Endothelial cell of umbilical vein (primary cell): ENCODE data around the gene MLC1. TPM values are rescaled to one million over a fixed set of nuclear protein-coding genes. Genes with fewer than 3 reads are reported as not detected.

Experiments
- BruUV-seq: library from RNA; stranded (reverse); fragments of 400-500 nt; replicated peaks from 2 replicates; lab custom pipeline; 2021; lab: Mats Ljungman, UMichigan
- CTCF ChIA-PET: fragments of 300-600, 350-600 bp; sonication (Branson Sonifier 250); formaldehyde crosslinking; loops from one replicate; lab custom pipeline; 2021; ENCODE audit warnings: antibody characterized with exemption, inconsistent platforms; lab: Charles Lee
- POLR2A ChIA-PET: fragments of 300-600, 350-600 bp; sonication (Branson Sonifier 250); formaldehyde crosslinking; loops from one replicate; lab custom pipeline; 2021; ENCODE audit warnings: antibody characterized with exemption, inconsistent platforms; lab: Charles Lee
- DNase-seq: peaks from one replicate; pipeline ENCODE4 v3.0.0-alpha.2; 2011; ENCODE audit warnings: low read depth, low spot score
- FAIRE-seq: peaks from 2 replicates; lab custom pipeline; 2011; peaks lifted over from hg19 to GRCh38; lab: Jason Lieb, UNC
- H2AFZ ChIP-seq: 2 replicates; pipeline ENCODE4 v1.6.0; 2012; ENCODE audit warnings: low read depth, low read length, control low read depth, inconsistent platforms
- H3K27ac ChIP-seq: 2 replicates; pipeline ENCODE4 v1.5.1; 2011; ENCODE audit warnings: low read depth, mild to moderate bottlenecking, control low read depth, low read length, moderate library complexity; ENCODE audit not compliant: insufficient read depth
- H3K27me3 ChIP-seq, 2 experiments: 2 replicates each; pipeline versions ENCODE4 v1.6.0 to v1.6.1; 2011; ENCODE audit warnings: low read length in 2 of 2, mixed read lengths in 1 of 2; ENCODE audit not compliant: control insufficient read depth in 2 of 2, insufficient read depth in 2 of 2
- H3K36me3 ChIP-seq, 2 experiments: 2 replicates in 1 of 2; 3 replicates in 1 of 2; pipeline ENCODE4 v1.5.1; 2011; ENCODE audit warnings: low read length in 2 of 2, mild to moderate bottlenecking in 1 of 2, moderate library complexity in 1 of 2; ENCODE audit not compliant: control insufficient read depth in 2 of 2, insufficient read depth in 2 of 2; ENCODE audit errors: extremely low read depth in 1 of 2
- H3K4me1 ChIP-seq: 3 replicates; pipeline ENCODE4 v1.5.1; 2011; ENCODE audit warnings: mild to moderate bottlenecking, low read length; ENCODE audit not compliant: control insufficient read depth, insufficient read depth; ENCODE audit errors: extremely low read depth
- H3K4me2 ChIP-seq: 2 replicates; pipeline ENCODE4 v1.6.1; 2011; ENCODE audit warnings: low read length, control low read depth, mixed read lengths; ENCODE audit not compliant: insufficient read depth
- H3K4me3 ChIP-seq, 3 experiments: fragments of 200-600 bp in 1 of 3; sonication (generic), shearing (Covaris generic) in 1 of 3; replicated peaks in 1 of 3; 2 replicates each; pipeline ENCODE4 v1.5.1; 2011 to 2016; ENCODE audit warnings: control low read depth in 3 of 3, low read length in 3 of 3, mild to moderate bottlenecking in 2 of 3, inconsistent platforms in 1 of 3, low read depth in 1 of 3, moderate library complexity in 1 of 3; ENCODE audit not compliant: insufficient read depth in 1 of 3
- H3K79me2 ChIP-seq: 2 replicates; pipeline ENCODE4 v1.6.0; 2012; ENCODE audit warnings: low read length, inconsistent platforms; ENCODE audit not compliant: control insufficient read depth, insufficient read depth
- H3K9ac ChIP-seq: replicated peaks from 2 replicates; pipeline ENCODE3; 2011; ENCODE audit warnings: low read length, control low read depth; ENCODE audit not compliant: insufficient read depth; ENCODE audit errors: extremely low read depth
- H3K9me1 ChIP-seq: replicated peaks from 3 replicates; pipeline ENCODE4 v1.6.0; 2011; ENCODE audit warnings: mild to moderate bottlenecking, low read length; ENCODE audit not compliant: control insufficient read depth, insufficient read depth; ENCODE audit errors: extremely low read depth
- H3K9me3 ChIP-seq: replicated peaks from 2 replicates; pipeline ENCODE4 v1.5.1; 2012; ENCODE audit warnings: low read length, inconsistent platforms; ENCODE audit not compliant: control insufficient read depth, insufficient read depth
- H4K20me1 ChIP-seq: replicated peaks from 2 replicates; pipeline ENCODE3; 2011; ENCODE audit warnings: mild to moderate bottlenecking, low read length; ENCODE audit not compliant: control insufficient read depth, insufficient read depth; ENCODE audit errors: extremely low read depth
- CTCF ChIP-seq, 2 donors: IDR thresholded peaks; 1 replicate in 1 of 2; 2 replicates in 1 of 2; pipeline ENCODE4 v1.5.1; 2011; ENCODE audit warnings: low read length in 2 of 2, mild to moderate bottlenecking in 2 of 2, moderate library complexity in 2 of 2, control low read depth in 1 of 2, inconsistent platforms in 1 of 2, low read depth in 1 of 2; ENCODE audit not compliant: insufficient read depth in 1 of 2; ENCODE audit errors: extremely low read depth in 1 of 2
- EZH2 ChIP-seq: IDR thresholded peaks from 2 replicates; pipeline ENCODE4 v1.6.1; 2012; ENCODE audit warnings: borderline replicate concordance, low read depth, mild to moderate bottlenecking, moderate library complexity, low read length, inconsistent platforms; ENCODE audit not compliant: severe bottlenecking
- FOS ChIP-seq: IDR thresholded peaks from 2 replicates; pipeline ENCODE4 v1.6.1; 2011; ENCODE audit warnings: mild to moderate bottlenecking, low read length, moderate library complexity, borderline replicate concordance; ENCODE audit not compliant: insufficient read depth
- JUN ChIP-seq: IDR thresholded peaks from 2 replicates; pipeline ENCODE4 v1.6.1; 2011; ENCODE audit warnings: borderline replicate concordance, low read depth; ENCODE audit not compliant: insufficient read length, insufficient read depth
- MAX ChIP-seq: IDR thresholded peaks from 2 replicates; pipeline ENCODE4 v1.6.1; 2011; ENCODE audit not compliant: insufficient read depth, insufficient read length
- MYC ChIP-seq: IDR thresholded peaks from one replicate; pipeline ENCODE4 v1.6.1; 2011; ENCODE audit warnings: mild to moderate bottlenecking, low read depth, low read length
- dilution Hi-C: fragments of 300-500 bp; cut with MboI; formaldehyde crosslinking; loops from one replicate; pipeline ENCODE4 v1.15.0; 2019; ENCODE audit warnings: low sequenced_read_pairs; ENCODE audit not compliant: extremely low pct_ligation_motif_present
- intact Hi-C: fragments of 100-400 bp; cut with micrococcal nuclease; formaldehyde crosslinking; loops from one replicate; pipeline ENCODE4 v1.10.0; 2022
- polyA plus RNA-seq, 4 experiments: library from polyadenylated mRNA; depleted of rRNA in 3 of 4; stranded (reverse) in 3 of 4; unstranded in 1 of 4; fragments of >200 nt; gene quantifications; 2 replicates each; pipeline versions ENCODE4 v1.2.1 to v1.2.3, GENCODE V29; 2011 to 2012; ENCODE audit warnings: missing spikeins in 1 of 4
- total RNA-seq: library from RNA; stranded (reverse); gene quantifications from 2 replicates; pipeline ENCODE4 v1.2.3, GENCODE V29; 2021

Gene MLC1
- total and polyA plus RNA-seq, 2 donors (not counting 3 experiments of a cell fraction or from before 2014, with no cell fraction given), result not detected

GRCh38 chr22:50067244-50067643 is 18.0 kb downstream of the MLC1 start:
- no peaks in the 10 kb centered on the region for H3K79me2 ChIP-seq
- no peak overlapping the region for H3K27ac ChIP-seq
- no peaks in the 10 kb centered on the region for H3K9me3 ChIP-seq
- no peaks in the 10 kb centered on the region for H3K36me3 ChIP-seq
- CTCF ChIA-PET, result interaction anchor here (1.8 kb wide), 1 partner anchor 82 kb away, joined by 5 read pairs; no protein-coding TSS in a partner anchor
- no peaks in the 10 kb centered on the region for H3K4me1 ChIP-seq
- intact Hi-C loops, result no loop called here
- H3K9ac ChIP-seq, result no peak overlapping the region
- dilution Hi-C loops, result no loop called here
- H3K27me3 ChIP-seq, result no peaks in the 10 kb centered on the region
- FAIRE-seq (no peak), DNase-seq (no peak)
- H3K4me3 ChIP-seq, result no peak overlapping the region
- no peak overlapping the region for H3K4me2 ChIP-seq
- no peak overlapping the region for H2AFZ ChIP-seq
- no peaks in the 10 kb centered on the region for H3K9me1 ChIP-seq
- POLR2A ChIA-PET, result no interaction called here
- BruUV-seq, result no TSS peak
- TF ChIP-seq MAX, result no peak
- no peak for TF ChIP-seq EZH2
- TF ChIP-seq CTCF (IDR thresholded peaks at IDR 0.05; ENCODE audit: extremely low read depth in 1 of 2, insufficient read depth in 1 of 2, low read depth in 1 of 2, low read length in 2 of 2), result no peak
- TF ChIP-seq JUN, result no peak
- no peak for TF ChIP-seq MYC
- no peak for TF ChIP-seq FOS
- no peaks in the 10 kb centered on the region for H4K20me1 ChIP-seq
